ENCODE data around the gene BLOC1S2. TPM values are rescaled to one million over a fixed set of nuclear protein-coding genes. Genes with fewer than 3 reads are reported as not detected.
A peak's percentile ranks its signal among the peaks of the same experiment; 100 is the strongest.
"Not testable (repeated sequence)": the region's sequence is repeated elsewhere in the genome, so short reads cannot be mapped to it uniquely, and the experiment has no call there.

BLOC1S2 gene
- polyA plus RNA-seq, 3 donors: 34.7 to 46.2 (median 37.6) TPM

DNA sequence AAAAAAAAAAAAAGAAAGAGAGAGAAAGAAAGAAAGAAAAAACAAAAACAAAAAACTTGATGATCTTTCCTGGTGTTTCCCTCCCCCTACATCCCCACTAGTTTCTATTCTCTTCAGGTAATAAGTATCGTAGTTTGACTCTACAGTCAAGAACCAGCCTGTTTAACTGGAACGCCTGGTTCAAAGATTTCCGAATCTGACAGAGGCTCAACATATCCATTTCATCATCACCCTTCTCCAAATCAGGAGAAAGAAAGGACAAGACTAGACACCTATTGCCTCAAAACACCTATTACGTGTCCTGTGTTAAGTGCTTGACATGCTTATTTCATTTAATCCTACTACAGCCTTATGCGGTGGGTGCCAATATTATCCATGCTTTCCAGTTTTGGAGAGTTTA, 20.4 kb upstream of the BLOC1S2 start:
- DNase-seq (ENCODE audit: extremely low read depth in 1 of 11, low read depth in 9 of 11, low spot score in 4 of 11): no peak

DNA sequence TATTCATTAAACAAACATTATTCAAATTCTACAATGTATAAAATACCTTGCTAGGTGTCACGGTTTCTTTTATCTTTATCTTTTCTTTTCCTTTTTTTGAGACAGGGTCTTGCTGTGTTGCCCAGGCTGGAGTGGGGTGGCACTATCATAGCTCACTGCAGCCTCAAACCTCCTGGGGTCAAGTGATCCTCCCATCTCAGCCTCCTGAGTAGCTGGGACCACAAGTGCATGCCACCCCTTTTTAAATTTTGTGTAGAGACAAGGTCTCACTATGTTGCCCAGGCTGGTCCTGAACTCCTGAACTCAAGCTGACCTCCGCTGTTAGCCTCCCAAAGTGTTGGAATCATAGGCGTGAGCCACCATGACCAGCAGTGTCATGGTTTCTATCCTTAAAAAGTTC, 17.9 kb upstream of the BLOC1S2 start:
- no peak for DNase-seq (ENCODE audit: extremely low read depth in 1 of 11, low read depth in 9 of 11, low spot score in 4 of 11)

DNA sequence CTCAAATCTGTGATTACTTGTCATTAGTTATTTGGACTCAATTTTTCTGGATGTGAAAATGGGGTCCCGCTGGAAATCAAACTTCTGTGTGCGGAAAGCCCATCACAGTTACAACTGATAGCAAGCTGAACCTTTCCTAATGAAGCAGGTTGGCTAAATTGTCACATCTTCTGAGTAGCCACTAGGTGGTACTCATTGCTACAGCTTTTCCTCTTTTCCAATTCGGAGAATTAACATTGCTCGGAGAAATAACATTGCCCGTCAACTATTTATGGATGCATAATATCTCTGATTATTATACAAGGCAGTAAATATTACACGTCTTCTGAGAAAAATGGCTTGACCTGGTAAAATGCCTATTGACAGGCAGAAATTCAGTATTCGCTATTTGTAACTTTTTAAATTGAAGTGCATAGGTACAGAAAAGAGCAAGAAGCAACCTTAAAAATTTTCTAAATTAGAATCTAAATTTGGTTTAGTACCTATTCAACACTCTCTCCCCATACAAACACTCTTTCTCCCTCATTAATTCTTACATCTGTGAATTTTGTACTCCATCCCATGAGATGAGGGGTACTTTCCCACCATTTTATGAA, 17.3 kb upstream of the BLOC1S2 start:
- DNase-seq (ENCODE audit: extremely low read depth in 1 of 11, low read depth in 9 of 11, low spot score in 4 of 11): no peak

DNA sequence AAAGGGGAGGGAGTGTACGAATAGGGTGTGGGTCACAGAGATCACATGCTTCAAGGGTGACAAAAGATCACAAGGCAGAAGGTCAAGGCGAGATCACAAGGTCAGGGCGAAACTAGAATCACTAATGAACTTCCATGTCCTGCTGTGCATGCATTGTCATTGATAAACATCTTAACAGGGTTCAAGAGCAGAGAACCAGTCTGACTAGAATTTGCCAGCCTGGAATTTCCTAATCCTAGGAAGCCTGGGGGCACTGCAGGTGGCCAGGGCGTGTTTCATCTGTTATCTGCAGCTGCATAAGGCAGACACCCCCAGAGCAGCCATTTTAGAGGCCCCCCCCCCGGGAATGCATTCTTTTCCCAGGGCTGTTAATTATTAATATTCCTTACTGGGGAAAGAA, 14.6 kb upstream of the BLOC1S2 start:
- not testable (repeated sequence) for DNase-seq (ENCODE audit: extremely low read depth in 1 of 11, low read depth in 9 of 11, low spot score in 4 of 11)

DNA sequence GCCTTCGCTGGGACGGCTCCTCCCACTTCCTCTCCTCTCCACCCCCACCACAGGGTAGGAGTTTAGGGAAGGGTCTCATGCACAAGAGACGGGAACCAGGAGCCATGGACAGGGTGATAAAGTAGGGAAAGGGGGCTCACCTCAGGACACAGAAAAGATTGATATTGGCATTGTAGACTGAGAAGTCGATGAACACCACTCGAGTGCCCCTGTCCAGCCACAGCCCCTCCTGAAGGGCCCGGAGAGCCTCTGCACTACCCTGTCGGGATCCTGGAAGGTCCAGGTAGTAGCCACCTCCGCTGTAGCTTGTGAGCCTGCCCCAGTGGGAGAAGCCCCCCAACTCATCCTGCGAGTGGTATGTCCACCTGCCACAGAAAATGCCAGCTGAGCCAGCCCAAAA, 10.8 kb upstream of the BLOC1S2 start:
- DNase-seq (ENCODE audit: extremely low read depth in 1 of 11, low read depth in 9 of 11, low spot score in 4 of 11): no peak

DNA sequence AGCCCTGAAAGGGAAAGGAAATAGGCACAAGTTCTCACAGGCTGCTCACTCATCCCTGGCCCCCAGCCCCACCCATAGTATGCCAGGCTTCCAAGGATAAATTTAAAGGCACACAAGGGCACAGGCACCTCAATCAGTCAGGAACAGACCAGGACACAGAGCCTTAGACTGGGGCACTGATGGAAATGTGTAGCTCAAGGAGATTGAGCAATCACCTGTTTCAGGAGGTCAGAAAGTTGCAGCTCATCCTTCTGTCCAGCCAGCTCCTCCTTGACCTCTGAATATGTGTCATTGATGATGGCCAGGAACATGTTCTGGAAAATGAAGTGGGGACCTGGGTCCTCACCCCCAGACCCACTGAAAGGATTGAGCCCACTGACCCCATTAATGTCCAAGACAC, 6.6 kb upstream of the BLOC1S2 start:
- DNase-seq (ENCODE audit: extremely low read depth in 1 of 11, low read depth in 9 of 11, low spot score in 4 of 11): no peak

DNA sequence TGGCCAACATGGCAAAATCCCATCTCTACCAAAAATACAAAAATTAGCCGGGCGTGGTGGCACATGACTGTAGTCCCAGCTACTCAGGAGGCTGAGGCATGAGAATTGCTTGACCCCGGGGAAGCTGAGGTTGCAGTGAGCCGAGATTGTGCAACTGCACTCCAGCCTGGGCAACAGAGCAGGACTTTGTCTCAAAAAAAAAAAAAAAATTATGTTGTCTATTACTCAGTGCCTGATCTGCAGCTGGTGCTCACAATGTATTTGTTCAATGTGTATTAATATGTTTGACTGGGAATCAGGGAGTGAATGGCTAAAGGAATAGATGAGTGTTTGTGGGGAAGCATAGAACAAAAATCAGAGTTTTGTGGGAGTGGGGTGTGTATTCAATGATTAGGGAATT, 5.8 kb upstream of the BLOC1S2 start:
- DNase-seq (ENCODE audit: extremely low read depth in 1 of 11, low read depth in 9 of 11, low spot score in 4 of 11): not testable (repeated sequence)

DNA sequence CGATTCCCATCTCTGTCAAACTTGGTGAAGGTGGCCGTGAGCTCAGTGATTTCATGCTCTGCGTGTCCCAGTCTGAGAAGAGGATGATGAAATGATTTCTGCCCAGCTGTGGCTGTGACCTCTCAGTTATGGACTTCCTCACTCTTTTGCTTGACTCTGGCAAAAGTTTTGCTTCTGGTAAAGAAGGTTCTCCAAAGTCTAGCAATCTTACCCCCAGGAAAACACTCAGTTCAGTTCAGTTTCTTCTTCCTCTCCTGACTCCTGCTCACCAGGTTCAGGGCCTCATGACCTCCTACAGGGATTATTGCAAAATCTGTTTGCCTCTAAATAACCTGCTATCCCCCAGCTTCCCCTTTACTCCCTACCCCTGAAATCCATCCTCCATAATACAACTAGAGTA, 4.9 kb upstream of the BLOC1S2 start:
- DNase-seq (ENCODE audit: extremely low read depth in 1 of 11, low read depth in 9 of 11, low spot score in 4 of 11): no peak

DNA sequence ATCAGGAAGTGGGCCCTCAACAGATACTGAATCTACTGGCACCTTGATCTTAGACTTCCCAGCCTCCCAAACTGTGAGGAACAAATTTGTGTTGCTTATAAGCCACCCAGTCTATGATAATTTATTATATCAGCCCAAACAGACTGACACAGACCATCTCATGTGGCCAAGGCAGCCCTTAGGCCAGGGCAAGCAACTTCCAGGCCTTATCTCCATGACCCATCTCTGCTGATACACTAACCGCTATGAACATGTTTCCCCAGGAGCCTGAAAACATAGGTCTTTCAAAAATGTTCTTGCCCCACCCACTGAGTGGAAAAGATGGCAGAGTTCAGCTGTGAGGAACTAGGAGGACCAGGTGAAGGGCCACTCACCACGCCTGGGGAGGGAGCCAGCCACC, 3.2 kb upstream of the BLOC1S2 start:
- DNase-seq (ENCODE audit: extremely low read depth in 1 of 11, low read depth in 9 of 11, low spot score in 4 of 11): no peak

DNA sequence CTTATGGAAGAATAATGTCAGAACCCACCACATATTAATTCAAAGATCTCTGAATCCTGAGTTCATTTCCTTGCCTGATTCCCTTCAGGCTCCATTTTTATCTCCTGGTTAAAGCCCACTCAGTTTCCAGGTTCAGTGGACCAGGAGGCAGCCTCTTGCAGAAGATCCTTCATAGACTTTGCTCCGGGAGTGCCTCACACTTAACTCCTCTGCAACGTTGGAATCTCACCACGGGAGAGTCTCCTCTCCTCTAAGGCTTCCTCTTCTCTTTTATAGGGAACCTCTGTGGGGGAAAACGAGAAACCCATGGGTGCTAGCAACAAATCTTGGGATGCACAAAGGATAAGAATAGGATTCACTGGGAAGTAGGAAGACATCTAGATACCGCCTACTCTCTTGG, 1.7 kb upstream of the BLOC1S2 start:
- no peak for DNase-seq (ENCODE audit: extremely low read depth in 1 of 11, low read depth in 9 of 11, low spot score in 4 of 11)

DNA sequence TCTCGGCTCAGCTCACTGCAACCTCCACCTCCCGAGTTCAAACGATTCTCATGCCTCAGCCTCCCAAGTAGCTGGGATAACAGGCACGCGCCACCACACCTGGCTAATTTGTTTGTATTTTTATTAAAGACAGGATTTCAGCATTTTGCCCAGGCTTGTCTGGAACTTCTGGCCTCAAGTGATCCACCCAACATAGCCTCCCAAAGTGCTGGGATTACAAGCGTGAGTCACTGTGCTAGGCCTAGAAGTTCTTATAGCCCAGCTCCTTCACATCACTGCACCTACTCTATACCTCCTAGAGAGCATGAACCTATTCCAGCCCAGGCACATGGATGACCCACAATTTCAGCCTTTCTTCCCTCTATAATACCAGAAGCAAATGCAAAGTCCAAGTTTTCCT, 1.3 kb upstream of the BLOC1S2 start:
- no peak for DNase-seq (ENCODE audit: extremely low read depth in 1 of 11, low read depth in 9 of 11, low spot score in 4 of 11)

DNA sequence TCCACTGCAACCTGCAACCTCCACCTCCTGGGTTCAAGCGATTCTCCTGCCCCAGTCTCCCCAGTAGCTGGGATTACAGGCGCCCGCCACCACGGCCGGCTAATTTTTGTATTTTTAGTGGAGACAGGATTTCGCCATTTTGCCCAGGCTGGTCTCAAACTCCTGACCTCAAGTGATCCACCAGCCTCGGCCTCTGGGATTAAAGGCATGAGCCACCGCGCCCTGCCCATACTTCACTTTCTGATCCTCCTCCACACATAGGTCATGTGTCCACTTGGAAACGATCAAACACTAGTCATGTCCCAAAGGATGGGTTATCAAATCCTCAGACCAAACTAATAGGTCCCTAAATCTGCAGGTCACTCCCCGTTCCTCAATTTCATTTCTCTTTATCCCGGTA, 1.2 kb downstream of the BLOC1S2 start:
- not testable (repeated sequence) for DNase-seq (ENCODE audit: extremely low read depth in 1 of 11, low read depth in 9 of 11, low spot score in 4 of 11)

DNA sequence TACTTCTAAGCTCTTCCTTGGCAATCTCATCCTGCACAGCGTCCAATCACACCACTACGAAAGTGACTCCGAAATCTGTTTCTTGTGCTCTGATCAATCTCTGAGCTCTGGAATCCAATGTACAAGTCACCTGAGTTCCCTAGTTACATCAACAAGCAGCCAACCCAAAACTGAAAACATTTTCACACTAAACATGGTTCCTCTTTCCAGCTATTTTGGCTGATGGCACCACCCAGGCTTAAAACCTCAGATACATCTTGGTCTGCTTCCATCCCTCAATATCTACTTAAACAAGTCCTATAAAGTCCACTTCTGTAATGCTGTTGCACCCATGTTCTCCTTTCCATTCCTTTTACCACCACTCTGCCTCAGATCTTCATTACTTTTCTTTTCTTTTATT, 3.6 kb downstream of the BLOC1S2 start:
- no peak for DNase-seq (ENCODE audit: extremely low read depth in 1 of 11, low read depth in 9 of 11, low spot score in 4 of 11)

DNA sequence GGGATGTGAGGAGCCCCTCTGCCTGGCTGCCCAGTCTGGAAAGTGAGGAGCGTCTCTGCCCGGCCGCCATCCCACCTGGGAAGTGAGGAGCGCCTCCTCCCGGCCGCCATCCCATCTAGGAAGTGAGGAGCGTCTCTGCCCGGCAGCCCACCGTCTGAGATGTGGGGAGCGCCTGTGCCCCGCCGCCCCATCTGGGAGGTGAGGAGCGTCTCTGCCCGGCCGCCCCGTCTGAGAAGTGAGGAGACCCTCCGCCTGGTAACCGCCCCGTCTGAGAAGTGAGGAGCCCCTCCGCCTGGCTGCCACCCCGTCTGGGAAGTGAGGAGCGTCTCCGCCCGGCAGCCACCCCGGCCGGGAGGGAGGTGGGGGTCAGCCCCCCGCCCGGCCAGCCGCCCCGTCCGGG, 9.5 kb downstream of the BLOC1S2 start:
- DNase-seq (ENCODE audit: extremely low read depth in 1 of 11, low read depth in 9 of 11, low spot score in 4 of 11): not testable (repeated sequence)

DNA sequence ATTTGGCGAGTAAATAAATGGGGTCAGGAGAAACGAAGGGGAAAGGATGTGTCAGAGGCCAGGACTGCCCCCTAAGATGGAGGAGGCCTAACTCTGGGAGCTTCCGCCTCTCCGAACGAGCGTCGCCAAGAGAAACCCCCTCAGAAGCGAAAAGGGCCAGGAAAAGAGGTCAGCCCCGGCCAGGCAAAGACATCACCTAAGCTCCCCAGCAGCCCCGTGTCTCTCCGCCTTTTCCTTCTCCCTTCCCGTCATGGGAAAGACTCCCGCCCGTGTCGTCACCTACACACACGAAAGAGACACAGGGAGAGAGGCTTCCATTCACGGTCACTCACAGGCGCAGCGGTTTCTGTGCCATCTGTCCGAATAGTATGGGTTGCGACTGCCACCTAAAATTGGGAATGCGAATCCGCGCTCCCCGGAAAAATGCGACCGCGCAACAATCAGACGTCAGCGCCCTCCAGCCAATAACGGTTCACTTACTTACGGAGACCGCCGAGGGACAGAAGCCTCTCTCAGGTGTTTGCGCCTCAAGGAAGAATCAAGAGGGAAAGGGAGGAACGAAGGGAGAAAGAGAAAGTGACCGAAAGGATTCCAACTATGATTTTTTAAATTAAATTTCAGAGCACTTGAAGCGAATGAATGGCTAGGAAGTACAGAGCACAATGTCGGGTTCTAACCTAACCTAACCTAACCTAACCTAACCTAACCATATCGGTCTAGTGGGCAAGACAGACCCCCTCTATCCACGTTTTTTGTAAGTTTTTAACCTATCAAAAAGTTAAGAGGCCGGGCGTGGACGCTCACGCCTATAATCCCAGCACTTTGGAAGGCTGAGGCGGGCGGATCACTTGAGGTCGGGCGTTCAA, 19.0 kb downstream of the BLOC1S2 start, which contains the start of gene CWF19L1:
TSS of gene CWF19L1 (minus strand) at position 400 of the 866 bp plus-strand sequence. CDS start at position 355, 45 bp downstream.
- DNase-seq (ENCODE audit: extremely low read depth in 1 of 11, low read depth in 9 of 11, low spot score in 4 of 11): peak; percentile 74 to 93 (median 85)

DNA sequence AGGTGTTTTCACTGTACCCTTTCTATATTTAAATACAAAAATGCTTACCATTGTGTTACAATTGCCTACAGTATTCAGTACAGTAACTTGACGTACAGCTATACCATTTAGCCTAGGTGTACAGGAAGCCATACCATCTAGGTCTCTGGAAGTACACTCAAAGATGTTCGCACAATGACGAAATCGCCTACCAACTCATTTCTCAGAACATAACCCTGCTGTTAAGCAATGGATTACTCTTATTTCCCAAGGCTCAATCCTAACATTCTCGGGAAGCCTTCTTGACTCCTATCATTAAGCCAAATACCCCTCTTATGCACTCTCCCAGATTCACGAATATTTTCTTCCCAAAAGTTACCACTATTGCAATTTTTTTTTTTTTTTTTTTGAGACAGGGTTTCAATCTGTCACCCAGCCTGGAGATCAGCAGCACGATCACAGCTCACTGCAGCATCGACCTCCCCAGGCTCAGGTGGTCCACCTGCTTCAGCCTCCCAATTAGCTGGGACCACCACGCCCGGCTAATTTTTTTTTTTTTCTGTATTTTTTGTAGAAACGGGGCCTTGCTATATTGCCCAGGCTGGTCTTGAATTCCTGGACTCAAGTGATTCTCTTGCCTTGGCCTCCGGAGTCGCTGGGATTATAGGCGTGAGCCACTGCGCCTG, 20.5 kb downstream of the BLOC1S2 start:
- DNase-seq (ENCODE audit: extremely low read depth in 1 of 11, low read depth in 9 of 11, low spot score in 4 of 11): no peak

DNA sequence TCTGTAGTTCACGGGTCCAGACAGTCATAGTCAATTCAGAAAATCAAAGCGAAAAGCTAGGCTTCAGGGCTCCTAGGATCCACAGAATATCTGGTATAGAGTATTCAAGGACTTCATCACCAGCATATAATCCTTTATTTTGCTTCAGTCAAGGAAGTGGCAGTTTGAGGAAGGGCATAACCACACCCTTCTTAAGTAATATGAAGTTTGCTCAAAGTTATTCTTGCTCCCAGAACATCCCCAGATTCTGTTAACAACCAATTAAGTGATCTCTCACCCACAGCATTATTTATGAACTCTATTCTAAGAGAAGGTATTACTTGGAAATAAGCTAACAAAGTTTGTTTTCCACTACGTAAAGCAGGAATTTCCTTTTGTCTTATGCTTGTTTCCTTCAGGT, 32.3 kb downstream of the BLOC1S2 start:
- DNase-seq (ENCODE audit: extremely low read depth in 1 of 11, low read depth in 9 of 11, low spot score in 4 of 11): no peak

DNA sequence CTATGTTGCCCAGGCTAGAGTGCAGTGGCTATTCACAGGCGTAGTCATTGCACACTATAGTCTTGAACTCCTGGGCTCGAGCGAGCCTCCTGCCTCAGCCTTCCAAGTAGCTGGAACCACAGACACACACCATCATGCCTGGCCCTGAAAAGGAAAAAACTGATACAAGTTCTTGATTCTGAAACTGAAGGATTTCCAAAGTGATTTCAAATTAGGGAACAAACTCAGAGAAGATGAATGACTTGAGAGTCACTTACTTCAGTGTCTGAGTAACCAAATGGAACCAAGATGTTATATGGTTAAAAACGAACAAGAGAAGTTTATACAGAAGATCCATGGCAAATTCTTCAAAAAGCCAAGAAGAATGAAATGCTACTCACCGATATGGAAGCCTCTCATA, 33.4 kb downstream of the BLOC1S2 start:
- DNase-seq (ENCODE audit: extremely low read depth in 1 of 11, low read depth in 9 of 11, low spot score in 4 of 11): no peak

DNA sequence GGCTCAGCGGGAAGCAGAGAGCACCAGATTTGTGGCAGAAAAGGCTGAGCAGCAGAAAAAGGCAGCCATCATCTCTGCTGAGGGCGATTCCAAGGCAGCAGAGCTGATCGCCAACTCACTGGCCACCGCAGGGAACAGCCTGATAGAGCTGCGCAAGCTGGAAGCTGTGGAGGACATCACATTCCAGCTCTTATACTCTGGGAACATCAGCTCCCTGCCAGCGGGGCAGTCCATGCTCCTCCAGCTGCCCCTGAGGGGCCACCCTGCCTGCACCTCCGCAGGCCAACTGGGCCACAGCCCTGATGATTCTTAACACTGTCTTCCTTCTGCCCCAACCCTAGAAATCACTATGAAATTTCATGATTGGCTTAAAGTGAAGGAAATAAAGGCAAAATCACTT, 37.7 kb downstream of the BLOC1S2 start:
- DNase-seq (ENCODE audit: extremely low read depth in 1 of 11, low read depth in 9 of 11, low spot score in 4 of 11): no peak
